ENCODE measurements around the gene ZNF775.

Gene ZNF775

GRCh38 chr7:150412016-150412415 is 32.9 kb downstream of the ZNF775 start:
- no peaks in the 10 kb centered on the region for H3K36me3 ChIP-seq
- no peak overlapping the region for H3K27ac ChIP-seq
- H3K4me1 ChIP-seq (ENCODE audit: control insufficient read depth in 1 of 2, insufficient read depth in 1 of 2, low read depth in 1 of 2, low read length in 1 of 2): no peaks in the 10 kb centered on the region
- no peak for TF ChIP-seq CTCF (IDR thresholded peaks at IDR 0.05)
- no peaks in the 10 kb centered on the region for H3K9me3 ChIP-seq
- no peak overlapping the region for H3K4me3 ChIP-seq (ENCODE audit: low read depth in 1 of 2, low read length in 1 of 2)
- H3K27me3 ChIP-seq: no peaks in the 10 kb centered on the region

GRCh38 chr7:150412518-150413488 is 33.7 kb downstream of the ZNF775 start:
- no peaks in the 10 kb centered on the region for H3K9me3 ChIP-seq
- H3K4me1 ChIP-seq (ENCODE audit: control insufficient read depth in 1 of 2, insufficient read depth in 1 of 2, low read depth in 1 of 2, low read length in 1 of 2): no peaks in the 10 kb centered on the region
- no peak overlapping the region for H3K4me3 ChIP-seq (ENCODE audit: low read depth in 1 of 2, low read length in 1 of 2)
- H3K36me3 ChIP-seq: no peaks in the 10 kb centered on the region
- H3K27me3 ChIP-seq: no peaks in the 10 kb centered on the region
- TF ChIP-seq CTCF (IDR thresholded peaks at IDR 0.05): no peak
- H3K27ac ChIP-seq: no peak overlapping the region

- Histone ChIP-seq H3K9me3 (no peaks in the 10 kb centered on the region), H3K27ac (no peak overlapping the region), H3K4me3 (ENCODE audit: low read depth in 1 of 2, low read length in 1 of 2) (no peak overlapping the region), H3K27me3 (no peaks in the 10 kb centered on the region), H3K4me1 (ENCODE audit: control insufficient read depth in 1 of 2, insufficient read depth in 1 of 2, low read depth in 1 of 2, low read length in 1 of 2) (no peaks in the 10 kb centered on the region), H3K36me3 (no peaks in the 10 kb centered on the region)
- no peak for TF ChIP-seq CTCF (IDR thresholded peaks at IDR 0.05)
Measured at GRCh38 chr7:150413640-150414081, 34.5 kb downstream of the ZNF775 start.

- no peaks in the 10 kb centered on the region for H3K36me3 ChIP-seq
Measured at GRCh38 chr7:150415161-150416153, 36.3 kb downstream of the ZNF775 start.

More at GRCh38 chr7:150415161-150416153, 36.3 kb downstream of the ZNF775 start:
- Histone ChIP-seq H3K27me3 (no peaks in the 10 kb centered on the region), H3K9me3 (no peaks in the 10 kb centered on the region), H3K4me3 (ENCODE audit: low read depth in 1 of 2, low read length in 1 of 2) (no peak overlapping the region), H3K4me1 (ENCODE audit: control insufficient read depth in 1 of 2, insufficient read depth in 1 of 2, low read depth in 1 of 2, low read length in 1 of 2) (no peaks in the 10 kb centered on the region), H3K27ac (no peak overlapping the region)
- TF ChIP-seq CTCF (IDR thresholded peaks at IDR 0.05): no peak

Measured in neutrophil (primary cell).